G401 (cell line): Measurements from ENCODE around the gene THSD7A. TPM values are rescaled to one million over a fixed set of nuclear protein-coding genes. Genes with fewer than 3 reads are reported as not detected.

Experiments used
- DNase-seq: peaks from one replicate; pipeline ENCODE4 v3.0.0-alpha.2; 2015; ENCODE audit warnings: low spot score
- in situ Hi-C: cut with HindIII; loops from 2 replicates; pipeline ENCODE4 v1.10.0; 2016; ENCODE audit warnings: low sequenced_read_pairs, mixed read lengths
- total RNA-seq: library from RNA; depleted of rRNA; stranded (reverse); fragments of >200 nt; shearing (Covaris generic); gene quantifications from 2 replicates; pipeline ENCODE4 v1.2.3, GENCODE V29; 2014

Gene THSD7A
- total RNA-seq, 1 experiment from 2014 or later: not detected

DNA sequence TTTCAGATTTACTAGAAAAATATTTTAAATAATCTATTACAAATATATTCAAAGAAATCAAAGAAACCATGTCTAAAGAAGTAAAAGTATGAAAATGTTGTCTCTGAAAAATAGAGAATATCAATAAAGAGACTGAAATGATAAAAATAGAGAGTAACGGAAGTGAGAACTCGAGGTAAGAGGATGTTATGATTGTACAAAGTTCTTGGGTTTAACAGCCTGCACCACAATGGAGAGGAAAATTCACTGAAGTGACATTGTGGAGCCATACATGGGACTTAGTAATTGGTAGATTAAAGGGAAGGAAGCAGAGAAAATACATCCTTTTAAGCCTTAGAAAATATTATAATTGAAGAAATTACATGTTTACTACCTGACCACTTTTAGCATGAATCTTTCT lies 77.9 kb downstream of the THSD7A start:
- DNase-seq: no peak
- in situ Hi-C loops: no loop called here

DNA sequence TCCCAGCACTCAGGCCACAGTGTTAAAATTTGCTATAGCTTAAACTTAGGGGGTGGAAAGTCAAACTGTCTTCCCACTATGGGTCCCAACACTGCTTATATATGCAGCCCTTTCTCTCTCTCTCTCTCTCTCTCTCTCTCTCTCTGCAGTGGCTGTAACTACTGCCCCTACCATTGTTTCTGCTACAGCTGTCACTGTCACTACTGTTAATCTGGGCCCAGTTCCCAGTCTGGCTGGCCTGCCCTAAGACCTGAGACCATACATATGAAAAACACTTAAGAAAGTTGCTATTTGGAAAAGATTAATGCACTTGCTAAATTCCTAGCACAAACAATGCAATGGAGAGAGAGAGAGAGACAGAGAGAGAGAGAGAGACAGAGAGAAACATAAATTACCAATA lies 78.6 kb downstream of the THSD7A start:
- in situ Hi-C loops: no loop called here
- no peak for DNase-seq

DNA sequence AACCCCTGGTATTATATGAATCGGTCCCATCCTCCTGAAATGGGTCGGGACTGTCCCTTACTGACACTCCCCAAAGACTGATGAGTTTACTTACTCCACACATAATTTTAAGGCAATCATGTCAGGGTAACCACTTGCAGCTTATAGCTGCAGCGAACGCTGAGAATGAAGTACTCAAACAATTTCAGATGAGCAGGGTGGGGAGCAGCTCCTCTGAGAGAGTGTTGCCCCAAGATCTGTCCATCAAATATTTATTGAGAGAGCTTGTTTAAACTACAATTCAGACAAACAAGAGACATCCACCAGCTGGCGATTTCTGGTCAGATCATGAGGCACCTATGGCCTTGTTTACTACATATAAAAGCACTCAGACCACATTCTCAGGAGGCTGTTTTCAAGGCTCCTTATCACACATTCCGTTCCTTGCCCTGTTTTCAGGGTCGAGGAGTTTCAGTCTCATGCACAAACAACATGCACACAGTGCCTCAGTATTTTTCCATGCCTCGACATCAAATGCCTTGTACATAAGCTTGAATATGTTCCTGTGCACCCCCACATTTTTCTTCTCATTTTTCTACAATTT lies 80.1 kb downstream of the THSD7A start:
- no peak for DNase-seq
- in situ Hi-C loops: no loop called here

DNA sequence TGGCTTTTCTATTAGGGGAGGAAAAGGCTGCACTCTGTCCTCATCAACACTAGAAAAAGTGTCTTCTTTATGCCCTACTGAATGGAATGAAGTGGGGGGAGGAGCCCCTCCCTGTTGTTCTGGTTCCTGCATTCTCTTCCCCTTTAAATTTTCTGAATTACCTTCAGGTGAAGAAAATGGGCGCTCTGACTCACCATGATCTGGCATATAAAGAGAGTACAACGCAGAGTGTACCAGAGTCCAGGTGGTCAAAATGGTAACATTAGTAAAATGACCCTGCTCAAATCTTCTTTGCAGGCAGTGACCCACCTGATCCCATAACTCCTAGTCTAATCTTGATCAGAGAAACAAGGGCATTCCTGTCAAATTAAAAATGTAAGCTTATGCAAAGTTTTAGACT lies 80.7 kb downstream of the THSD7A start:
- DNase-seq: no peak
- in situ Hi-C loops: no loop called here

DNA sequence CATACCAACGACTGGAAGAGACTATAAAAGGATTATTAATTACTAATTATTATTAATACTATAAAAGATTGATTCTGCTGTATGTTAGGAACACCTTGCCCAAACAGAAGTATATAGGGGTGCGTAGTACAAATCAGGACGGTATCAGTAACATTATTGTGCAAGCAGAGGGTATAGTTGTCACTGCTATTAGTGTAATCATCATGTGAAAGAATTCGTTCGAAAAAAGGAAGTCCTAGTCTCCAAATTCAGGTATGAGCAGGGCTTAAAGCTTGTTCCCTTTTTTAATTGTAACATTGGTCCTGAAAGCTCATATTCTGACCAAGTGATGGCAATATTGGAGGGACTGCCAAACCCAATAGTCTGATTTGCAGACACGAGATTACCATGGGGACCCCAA lies 81.8 kb downstream of the THSD7A start:
- DNase-seq: no peak
- in situ Hi-C loops: no loop called here

DNA sequence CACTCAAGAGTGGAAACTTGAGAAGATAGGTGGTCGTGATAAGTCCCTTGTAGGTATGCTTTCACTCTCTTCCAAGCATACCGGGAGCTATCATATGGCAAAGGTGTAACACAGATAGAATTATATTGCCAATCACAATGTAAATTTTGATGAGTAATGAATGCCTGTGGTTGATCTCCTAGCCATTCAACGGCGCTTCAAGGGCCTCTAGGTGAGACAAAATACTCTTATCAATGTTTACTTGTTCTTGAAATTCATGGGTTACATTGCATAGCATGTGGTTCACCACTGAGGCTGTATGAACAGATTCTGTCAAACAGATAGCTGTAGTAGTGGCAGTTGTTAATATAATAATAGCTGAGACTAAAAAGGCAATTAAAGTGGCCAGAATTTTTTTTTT lies 82.4 kb downstream of the THSD7A start:
- in situ Hi-C loops: no loop called here
- no peak for DNase-seq

DNA sequence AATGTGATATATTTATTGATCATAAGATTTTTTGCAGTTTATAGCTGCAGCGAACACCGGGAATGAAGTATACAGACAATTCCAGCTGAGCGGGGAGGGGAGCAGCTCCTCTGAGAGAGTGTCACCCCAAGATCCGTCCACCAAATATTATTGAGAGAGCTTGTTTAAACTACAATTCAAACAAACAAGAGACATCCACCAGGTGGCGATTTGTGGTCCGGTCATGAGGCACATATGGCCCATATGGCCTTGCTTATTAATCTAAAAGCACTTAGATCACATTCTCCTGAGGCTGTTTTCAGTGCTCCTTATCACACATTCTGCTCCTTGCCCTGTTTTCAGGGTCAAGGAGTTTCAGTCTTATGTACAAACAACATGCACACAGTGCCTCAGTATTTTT lies 83.1 kb downstream of the THSD7A start:
- in situ Hi-C loops: no loop called here

DNA sequence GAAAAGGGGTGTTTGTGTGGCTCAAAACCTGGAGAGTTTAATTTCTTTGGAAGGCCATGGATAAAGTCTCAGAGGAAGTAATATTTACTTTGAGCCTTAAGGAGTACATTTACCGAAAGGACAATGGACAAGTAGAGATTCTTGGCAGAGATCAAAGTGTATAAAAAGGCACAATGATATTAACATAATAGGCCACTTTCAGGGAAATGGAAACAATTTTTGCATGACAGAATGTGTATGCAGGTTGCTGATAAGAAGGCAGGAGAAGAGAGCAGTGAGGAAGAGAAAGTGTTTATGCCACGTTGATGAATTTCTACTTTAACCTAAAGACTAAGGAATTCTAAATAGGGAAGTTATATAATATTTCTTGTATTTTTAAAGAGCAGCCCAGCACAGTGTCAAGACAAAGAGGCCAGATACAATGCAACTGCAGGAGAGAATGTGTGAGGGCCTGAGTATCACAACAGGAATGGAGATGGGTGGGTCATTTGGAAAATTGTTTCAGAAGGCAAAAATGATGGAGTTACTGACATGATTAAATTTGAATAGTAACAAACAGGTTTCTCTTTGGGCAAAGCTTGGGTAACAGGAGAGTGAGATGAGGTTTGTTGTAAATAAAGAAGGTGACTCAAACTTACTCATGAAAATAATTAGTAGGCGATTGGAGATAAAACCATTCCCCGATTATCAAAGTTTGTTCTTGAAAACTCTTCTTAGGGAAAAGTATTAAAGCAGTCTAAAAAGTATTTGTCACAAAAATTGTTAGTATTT lies 84.1 kb downstream of the THSD7A start:
- in situ Hi-C loops: no loop called here

More for the DNA sequence above, 83.1 kb downstream of the THSD7A start:
- DNase-seq: no peak

DNA sequence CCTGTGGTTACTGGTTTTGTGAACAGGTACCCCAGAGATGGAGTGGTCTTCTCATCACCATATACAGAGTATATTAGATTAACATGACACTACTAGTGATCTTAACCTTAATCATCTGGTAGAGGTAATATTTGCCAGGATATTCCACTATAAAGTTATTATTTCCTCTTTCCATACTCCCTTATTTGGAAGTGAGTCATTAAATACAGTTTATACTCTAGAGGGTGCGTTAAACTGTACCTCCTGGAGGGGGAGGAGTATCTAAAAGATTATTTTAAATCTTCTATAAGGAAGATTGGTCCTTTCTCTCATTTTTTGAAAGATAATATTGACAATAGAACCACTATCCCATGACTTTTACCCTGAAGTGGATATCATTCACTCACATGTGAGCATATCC lies 85.4 kb downstream of the THSD7A start:
- DNase-seq: no peak
- in situ Hi-C loops: no loop called here

More for the DNA sequence above, 84.1 kb downstream of the THSD7A start:
- no peak for DNase-seq

DNA sequence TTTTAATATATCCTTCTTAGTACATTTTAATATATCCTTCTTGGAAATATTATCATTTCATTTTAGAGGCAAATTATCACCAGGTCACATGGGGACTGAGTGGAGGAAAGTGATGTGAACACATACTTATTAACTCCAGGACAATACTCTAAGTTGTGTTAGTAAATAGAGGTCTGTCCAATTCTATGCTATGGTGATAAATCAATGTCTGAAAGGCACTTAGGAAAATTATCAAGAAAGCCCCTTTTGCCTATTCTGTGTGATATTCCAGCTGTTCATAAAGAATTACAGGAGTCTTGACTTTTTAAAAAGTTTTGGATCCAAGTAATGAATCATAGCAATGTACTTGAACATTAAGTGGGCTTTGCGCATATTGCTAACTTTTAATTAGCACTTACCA lies 88.5 kb downstream of the THSD7A start:
- no peak for DNase-seq
- in situ Hi-C loops: no loop called here

DNA sequence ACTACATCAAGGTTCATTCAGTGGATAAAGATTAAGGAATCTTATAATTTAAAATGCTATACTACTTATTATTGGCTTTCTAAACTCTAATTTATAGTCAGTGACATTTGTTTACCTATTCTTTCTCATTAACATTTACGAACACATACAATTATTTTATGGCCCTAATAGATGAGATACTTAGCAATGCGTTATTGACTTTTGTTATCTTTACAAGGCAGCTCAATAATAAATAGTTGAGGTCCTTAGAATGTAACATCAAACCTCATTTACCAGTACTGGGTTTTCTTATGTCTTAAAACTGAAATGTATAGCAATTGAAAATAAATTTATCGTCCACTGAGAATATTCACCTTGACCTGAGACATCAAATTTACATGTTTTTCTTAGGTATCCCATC lies 89.0 kb downstream of the THSD7A start:
- DNase-seq: no peak
- in situ Hi-C loops: no loop called here

DNA sequence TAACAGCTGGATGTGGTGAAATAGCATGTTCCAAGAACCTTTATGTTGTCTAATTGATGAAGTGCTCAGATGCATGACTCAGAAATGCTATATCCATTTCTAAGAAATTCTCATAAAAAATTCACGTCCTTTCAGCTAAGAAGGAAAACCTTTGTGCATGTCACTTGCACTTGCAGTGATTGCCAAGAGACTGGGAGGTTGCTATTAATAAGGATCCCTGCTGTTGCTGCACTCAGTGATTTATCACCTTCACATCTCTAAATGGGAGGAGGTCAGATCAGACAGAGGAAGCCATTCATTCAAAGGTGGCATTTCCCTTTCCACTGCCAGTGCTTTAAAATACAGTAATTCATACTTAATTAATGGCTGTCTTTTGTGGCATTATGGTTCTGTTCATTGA lies 89.5 kb downstream of the THSD7A start:
- no peak for DNase-seq
- in situ Hi-C loops: no loop called here

DNA sequence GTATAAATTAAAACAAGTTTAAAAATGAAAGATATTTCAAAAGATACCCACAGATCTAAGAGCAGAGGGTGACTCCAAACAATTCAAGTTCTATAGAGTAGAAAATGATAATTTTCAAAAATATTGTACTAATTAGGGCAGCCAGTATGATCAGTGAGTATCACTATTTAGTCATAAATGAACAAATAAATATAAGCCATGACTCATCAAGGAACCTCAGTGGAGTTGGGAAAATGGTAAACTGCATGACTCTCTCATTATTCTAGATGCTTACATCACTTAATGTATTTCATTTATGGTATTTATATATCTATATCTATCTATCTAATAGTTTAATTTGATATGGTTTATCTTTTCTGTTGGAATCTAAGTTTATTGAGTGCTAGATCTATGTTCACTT lies 94.3 kb downstream of the THSD7A start:
- DNase-seq: no peak
- in situ Hi-C loops: no loop called here

DNA sequence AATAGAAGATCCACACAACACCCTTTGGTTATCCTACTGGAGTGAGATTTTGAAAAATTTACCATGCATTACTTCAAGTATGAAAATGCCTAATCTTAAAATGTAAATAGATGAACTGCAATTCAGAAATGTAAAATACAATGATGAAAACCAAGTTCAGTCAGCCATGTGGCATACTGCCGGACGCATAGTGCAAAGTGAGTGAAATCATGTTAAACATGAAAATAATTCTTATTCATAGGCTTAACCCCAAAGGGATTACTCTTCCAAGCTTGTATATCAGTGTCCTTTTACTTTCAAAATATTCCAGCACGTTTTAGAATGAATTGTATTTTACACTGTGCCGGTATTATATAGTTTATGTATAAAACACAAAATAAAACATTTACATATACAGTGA lies 99.8 kb downstream of the THSD7A start:
- in situ Hi-C loops: no loop called here
- DNase-seq: no peak

DNA sequence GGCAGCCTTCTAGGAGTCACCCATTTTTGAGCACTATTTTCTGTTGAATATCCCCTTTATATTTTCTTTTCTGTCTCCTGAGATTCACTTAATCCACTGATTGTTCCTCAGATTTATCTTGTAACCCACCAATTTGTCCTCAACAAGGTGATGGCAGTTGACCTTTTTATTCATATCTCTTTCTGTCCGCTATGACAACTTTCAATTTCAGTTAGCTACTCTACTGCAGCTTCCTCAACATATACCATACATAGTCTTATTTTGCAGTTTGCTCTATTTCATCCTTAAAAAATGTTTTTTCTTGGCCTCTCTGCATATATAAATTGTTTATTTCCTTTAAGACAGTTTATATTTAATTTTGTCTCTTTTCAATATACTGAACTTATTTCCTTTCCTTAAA lies 101.3 kb downstream of the THSD7A start:
- no peak for DNase-seq
- in situ Hi-C loops: no loop called here

DNA sequence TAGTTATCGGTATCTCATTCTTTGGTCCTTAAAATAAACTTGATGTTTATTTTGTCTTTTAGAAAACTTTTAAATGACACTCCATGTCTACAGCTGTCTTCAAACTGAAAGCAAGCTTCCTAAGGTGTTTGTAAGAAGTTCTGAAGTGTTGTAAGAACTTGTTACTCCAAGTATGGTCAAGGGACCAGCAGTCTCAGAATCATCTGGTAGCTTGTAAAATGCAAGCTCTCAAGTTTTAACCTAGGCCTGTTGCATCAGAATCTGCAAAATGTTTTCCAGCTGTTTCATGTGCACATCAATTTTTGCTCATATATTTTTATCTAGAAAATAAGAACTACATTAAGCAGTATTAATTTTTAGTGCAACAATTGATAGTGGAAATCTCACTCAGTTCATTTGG lies 104.1 kb downstream of the THSD7A start:
- in situ Hi-C loops: no loop called here
- DNase-seq: no peak

DNA sequence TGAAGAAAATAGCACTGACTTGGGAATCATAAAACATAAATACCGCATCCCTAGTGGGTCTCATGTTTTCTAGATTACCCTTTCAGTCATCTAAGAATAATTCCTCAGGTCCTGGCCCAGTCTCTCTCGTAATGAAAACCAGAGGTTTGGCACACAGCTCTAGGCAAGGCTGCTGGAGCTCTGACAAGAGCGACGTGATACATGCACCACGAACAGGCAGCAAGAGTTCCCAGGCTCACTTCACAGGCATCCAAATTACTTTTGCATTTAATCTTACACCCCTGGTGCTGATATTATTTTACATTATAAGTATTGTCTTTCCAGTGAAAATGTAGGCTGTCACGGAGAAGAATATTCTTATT lies 105.2 kb downstream of the THSD7A start:
- in situ Hi-C loops: no loop called here
- no peak for DNase-seq

DNA sequence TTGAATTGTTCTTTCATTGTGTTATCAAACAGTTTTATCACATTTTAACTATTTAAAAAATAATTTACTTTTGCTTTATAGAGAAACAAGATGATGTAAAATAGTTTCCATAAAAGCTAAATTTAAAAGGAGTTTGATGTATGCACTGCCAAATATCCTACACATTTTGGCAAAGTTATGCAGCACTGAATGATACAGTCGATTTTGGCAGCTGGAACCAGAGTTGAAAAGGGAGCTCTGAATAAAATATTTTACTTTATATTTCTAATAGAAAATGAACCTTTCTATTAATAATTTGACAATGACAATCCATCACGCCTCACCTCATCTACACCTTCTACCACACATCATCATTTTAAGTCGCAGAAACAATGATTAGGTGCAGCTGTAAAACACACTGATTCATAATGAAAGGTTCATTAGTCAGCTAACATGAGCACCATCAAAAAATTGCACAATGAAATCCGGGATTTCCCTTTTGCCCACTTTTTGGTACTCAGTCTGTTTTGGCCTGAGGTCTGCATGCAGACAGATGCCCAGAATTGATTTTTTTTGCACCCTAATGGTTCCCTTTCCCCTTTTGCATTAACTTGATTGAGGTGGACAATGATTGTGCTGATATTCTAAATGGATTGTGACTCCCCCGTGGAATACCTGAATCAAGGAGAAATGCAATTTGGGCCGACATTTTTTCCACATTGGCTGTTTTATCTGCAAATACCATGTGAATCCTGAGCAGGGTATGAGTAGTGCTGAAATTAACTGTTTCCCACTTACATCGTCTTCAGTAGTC lies 105.8 kb downstream of the THSD7A start:
- no peak for DNase-seq
- in situ Hi-C loops: no loop called here

DNA sequence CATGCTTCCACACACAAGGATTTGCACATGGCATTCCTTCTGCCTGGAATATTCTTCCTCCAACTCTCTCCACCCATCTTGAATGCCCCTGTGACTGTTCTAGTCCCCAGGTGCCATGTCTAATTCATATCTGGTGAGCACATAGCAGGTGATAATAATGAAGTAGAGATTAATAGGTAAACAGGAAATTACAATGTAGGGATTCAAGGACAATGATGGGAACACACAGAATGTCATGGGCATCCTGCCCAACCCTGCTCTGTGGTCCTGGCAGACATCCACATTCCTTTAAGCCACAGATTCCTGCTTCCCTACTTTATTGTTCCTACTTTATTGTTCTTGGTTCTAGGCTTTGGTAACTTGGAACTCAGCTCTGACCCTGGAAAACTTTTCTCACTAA lies 115.8 kb downstream of the THSD7A start:
- DNase-seq: no peak
- in situ Hi-C loops: no loop called here

DNA sequence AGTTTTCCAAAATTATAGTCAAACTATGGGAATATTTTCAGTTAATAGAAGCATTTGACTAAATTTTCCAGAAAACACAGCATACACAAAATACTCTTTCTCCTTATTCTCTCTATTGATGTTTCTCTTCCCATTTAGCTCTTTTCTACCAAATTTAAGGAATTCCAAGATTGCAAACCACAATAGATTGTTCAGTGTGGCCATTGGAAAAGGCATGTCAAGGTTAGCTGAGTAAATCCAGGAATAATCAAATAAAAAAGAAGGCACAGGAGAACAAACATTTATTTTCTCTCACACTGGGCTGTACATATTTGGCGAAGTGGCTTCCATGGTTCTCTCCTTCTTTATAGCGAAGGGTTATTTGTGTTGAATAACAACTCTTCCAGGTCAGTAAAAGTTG lies 117.3 kb downstream of the THSD7A start:
- in situ Hi-C loops: no loop called here

DNA sequence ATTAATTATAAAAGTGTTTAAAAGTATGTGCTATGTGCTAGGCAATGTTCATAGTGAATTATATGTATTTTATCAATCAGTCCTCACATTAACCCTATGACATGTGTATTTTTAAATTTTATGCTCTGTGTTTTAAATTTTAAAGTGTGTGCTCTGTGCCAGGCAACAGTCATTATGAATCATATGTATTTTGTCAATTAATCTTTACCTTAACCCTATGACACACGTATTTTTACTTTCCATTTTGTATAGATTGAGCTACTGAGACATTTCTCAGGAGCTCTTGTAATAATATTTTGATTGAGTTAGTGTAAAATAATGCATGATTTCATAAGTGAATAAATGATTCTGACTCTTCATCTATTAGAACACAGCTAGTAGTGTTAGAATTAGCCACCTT lies 117.8 kb downstream of the THSD7A start:
- DNase-seq: no peak
- in situ Hi-C loops: no loop called here

More for the DNA sequence above, 117.3 kb downstream of the THSD7A start:
- no peak for DNase-seq
